LNCaP clone FGC (cell line): Measurements from ENCODE around the gene STEAP4.

ENCODE experiments used
- DNase-seq: peaks from one replicate; pipeline ENCODE4 v3.0.0-alpha.2; 2011; ENCODE audit warnings: low read depth
- H3K4me3 ChIP-seq: 2 replicates; pipeline ENCODE4 v1.5.1; 2011; ENCODE audit warnings: mild to moderate bottlenecking, low read depth, low read length, control low read depth
- CTCF ChIP-seq: IDR thresholded peaks from 2 replicates; pipeline ENCODE4 v1.5.1; 2012; ENCODE audit warnings: mild to moderate bottlenecking; ENCODE audit not compliant: control insufficient read depth, insufficient read depth; ENCODE audit errors: extremely low read depth

STEAP4 gene

DNA sequence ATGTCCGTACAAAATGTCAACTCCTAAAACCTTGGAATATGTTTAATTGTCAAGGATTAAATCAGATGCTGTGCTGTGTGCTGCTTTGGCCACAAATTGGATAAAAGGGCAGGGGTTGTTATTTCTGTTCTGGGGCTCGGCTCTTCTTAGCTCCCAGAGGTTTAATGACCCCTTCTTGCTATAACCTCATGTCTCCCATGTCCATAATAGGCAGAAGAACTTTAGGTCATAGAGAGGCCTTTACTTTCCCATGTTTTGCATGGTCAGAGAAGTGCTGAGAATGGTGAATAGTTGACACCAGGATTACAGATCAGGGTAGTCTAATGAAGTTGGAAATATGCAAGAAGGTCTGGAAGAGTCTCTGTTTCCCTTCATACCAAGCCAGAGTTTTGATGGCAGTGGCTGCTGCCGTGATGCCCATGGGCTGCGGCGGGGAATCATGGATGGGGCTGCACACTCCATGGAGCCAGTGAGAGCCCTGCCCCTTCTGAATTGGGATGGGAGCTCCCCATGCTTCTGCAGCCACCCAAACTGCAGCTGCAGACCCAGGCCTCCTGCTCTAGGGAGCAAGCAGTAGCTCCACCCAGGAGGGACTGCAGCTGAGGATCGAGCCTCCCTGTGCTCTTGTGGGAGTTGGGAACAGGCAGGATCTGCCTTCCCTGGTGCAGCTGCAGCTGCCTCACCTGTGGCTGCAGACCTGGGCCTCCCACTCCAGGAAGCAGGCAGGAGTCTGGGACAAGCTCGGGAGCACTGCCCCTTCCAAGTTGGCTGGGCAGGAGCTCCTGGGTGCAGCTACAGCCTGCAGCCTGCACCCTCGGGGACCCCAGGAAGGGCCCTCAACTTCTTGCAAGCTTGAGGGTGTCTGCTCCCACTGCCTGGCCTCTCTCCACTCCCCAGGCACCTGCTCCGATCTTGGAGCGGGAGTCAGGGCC lies 23.1 kb upstream of the STEAP4 start:
- no peak overlapping the region for H3K4me3 ChIP-seq
- no peak for DNase-seq
- no peak for TF ChIP-seq CTCF

- no peak for DNase-seq
- no peak for TF ChIP-seq CTCF
- H3K4me3 ChIP-seq = no peak overlapping the region
Observed at GRCh38 chr7:88328787-88329186, 22.1 kb upstream of the STEAP4 start.

DNA sequence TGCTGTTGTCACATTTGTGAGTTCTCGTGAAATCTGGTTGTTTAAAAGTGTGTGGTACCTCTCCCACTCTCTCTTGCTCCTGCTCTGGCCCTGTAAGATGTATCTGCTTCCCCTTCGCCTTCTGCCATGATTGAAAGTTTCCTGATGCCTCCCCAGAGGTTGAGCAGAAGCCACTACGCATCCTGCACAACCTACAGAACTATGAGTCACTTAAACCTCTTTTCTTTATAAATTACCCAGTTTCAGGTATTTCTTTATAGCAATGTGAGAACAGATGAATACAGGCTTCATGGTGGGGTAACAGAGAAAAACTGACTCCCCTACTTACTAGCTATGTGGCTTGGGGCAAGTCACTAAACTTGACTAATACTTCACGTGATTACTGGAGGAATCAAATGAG lies 18.0 kb upstream of the STEAP4 start:
- H3K4me3 ChIP-seq = no peak overlapping the region
- no peak for TF ChIP-seq CTCF
- DNase-seq = no peak

DNA sequence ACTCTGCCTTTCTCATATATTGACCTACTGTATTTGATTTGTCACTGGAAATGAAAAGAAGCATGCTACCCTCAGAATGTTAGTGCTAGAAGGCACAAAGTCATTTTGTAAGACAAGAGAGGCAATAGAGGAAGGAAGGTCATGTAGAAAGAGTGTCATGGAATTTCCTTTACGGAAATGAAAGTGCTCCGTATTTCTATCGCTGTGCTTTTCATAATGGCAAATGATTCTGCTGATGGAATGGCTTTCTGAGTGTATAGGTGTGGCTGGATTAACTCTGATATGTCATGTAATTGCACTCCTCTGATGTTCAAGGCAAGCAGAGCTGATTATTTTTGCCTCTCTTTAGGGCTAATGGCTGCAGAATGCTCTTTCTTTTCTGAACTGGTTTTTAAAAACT lies 15.5 kb upstream of the STEAP4 start:
- no peak for DNase-seq
- no peak for TF ChIP-seq CTCF
- no peak overlapping the region for H3K4me3 ChIP-seq

DNA sequence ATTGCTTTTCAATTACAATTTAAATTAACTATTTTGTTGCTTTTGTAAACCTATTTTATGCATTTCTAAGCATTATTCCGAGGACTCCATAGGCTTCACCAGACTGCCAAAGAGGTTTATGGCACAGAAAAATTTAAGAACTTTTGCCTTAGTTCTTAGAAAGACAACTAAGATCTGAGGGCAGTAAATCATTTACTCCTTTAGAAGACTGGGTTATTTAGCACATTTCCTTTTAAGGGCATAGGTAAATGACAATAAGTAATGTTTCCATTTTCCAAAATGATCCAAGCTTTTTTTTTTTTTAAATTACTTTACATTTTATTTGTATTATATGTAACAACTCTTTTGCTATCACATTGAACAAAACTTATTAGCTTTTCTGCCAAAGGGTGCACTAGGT lies 15.0 kb upstream of the STEAP4 start:
- no peak for DNase-seq
- no peak for TF ChIP-seq CTCF
- no peak overlapping the region for H3K4me3 ChIP-seq

GRCh38 chr7:88318196-88318595 lies 11.5 kb upstream of the STEAP4 start:
- no peak for DNase-seq
- no peak overlapping the region for H3K4me3 ChIP-seq
- no peak for TF ChIP-seq CTCF

DNA sequence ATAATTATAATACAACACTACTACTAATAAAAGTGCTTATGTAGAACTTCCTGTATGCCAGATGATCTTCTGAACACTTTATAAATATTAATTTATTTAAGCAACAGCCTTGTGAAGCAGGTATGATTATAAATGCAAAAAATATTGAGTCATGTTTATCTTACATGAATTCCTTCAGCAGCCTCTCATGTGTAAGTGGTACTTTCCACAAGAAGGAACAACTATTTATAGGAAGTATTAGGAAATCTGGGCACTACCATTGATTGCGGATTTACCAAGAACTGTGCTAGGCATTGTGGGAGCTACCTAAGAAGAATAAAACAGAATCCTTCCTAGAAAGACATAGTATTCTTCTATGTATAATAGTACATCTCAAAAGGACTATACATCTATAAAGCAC lies 10.7 kb upstream of the STEAP4 start:
- DNase-seq = no peak
- TF ChIP-seq CTCF = no peak
- no peak overlapping the region for H3K4me3 ChIP-seq
